ENCODE results near the gene LRRC63.
"Not testable (repeated sequence)": the region's sequence is repeated elsewhere in the genome, so short reads cannot be mapped to it uniquely, and the experiment has no call there.

The LRRC63 gene

DNA sequence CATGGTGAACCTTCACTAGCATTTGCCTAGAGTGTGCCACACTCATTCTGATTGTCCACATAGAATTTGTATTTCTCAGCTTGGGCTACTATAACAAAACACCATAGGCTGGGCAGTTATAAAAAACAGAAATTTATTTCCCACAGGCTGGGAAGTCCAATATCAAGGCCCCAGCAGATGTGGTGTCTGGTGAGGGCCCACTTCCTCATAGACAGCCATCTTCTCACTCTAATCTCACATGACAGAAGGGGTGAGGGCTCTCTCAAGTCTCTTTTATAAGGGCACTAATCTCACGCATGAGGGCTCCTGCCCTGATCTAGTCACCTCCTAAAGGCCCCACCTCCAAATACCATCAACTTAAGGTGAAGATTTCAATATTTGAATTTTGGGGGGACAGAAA lies 53.6 kb downstream of the LRRC63 start:
- DNase-seq (ENCODE audit: low spot score) = no peak

DNA sequence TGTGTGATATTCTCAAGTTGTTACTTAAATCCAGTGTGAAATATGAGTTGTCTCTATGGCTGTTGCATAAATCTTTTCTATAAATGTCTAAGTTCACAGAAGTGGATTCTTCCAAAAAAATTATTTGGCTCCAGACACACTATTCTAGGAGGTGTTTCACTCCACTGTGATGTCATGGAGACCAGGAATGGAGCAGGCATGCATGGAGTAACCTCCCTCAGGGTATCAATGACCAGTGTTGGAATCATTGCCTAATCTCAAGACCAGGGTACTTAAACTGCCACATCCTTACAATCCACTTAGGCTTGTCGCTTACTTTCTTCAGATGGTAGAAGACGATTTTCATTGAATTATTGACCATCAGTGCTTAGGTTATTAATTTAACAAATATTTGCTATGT lies 55.4 kb downstream of the LRRC63 start:
- DNase-seq (ENCODE audit: low spot score) = no peak

DNA sequence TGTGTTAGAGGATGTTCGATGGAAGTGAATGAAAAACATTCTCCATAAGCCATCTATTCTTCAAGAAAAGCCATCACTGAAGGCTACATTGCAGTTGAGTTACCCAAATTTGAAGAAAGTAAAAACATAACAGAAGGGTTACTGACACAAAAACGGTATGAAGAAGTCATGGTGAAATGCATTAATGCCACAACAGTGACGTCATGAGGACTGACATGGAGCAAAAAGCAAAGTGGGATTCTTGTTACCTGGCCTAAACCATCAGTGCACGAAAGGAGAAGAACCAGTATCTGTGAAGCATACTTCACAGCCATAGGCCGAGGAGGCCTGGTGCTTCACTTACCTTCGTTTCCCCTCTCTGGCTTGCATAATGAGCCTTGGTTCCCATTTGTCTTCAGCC lies 58.7 kb downstream of the LRRC63 start:
- no peak for DNase-seq (ENCODE audit: low spot score)

DNA sequence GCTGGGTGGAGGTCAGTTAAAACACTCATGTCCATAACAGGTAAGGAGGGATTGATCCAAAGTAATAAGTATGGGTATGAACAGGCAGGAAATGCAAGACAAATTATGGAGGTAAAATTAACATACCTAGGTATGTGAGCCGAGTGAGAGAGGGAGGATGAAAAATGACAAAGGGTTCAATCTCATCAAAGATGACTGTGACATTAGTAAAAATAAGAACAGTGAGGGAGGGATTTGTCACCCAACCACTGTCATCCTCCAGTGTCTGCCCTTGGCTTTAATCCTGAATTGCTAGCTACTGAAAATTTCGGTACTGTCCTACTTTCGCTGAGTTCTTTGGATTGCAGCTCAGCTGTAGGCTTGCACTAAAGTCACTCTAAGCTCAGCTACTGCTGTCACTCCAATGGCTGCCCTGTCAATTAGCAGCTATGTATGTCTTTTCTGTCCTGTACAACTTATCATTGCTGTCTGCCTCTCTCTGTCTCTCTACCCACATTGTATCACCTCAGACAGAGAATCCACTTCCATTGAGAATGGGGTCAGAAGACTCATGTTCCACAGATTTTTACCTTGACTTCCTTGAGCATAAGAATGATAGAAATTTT lies 62.5 kb downstream of the LRRC63 start:
- DNase-seq (ENCODE audit: low spot score) = no peak

DNA sequence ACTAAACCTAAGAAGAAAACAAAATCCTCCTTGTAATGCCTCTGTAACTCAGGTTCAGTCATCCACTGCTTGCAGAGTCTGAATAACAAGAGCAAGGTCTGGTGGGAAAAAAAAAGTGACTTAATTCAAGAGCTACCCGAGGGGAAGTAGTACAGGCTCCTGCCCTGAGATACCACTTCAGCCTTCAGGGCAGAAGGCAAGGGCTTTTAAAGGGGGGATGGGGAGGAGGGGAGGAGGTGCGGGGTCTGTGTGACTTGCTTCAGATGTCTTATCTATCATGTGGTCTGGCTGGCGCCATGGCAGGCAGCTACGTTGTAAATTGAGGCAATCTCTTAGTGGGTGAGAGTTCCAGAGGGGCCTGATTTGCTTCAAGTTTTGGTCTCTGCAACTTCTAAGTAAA lies 66.7 kb downstream of the LRRC63 start:
- no peak for DNase-seq (ENCODE audit: low spot score)

DNA sequence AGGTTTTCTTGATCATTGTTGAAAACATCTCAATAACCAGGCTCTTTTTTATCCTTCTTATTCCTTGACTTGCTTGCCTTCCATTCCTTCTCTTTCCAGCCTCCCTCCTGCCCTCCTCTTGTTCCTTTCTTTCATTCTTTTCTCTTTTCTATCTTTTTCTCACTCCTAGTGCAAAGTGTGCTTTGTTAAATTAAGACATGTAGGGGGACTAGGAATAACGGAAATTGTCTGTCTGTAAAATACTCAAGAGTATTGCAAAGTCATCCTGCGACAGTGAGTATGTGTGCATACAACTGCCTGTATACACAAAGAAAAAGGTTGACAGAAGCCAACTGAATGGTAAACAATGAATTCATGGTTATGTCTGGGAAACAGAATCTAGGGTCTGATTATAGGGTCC lies 70.1 kb downstream of the LRRC63 start:
- DNase-seq (ENCODE audit: low spot score) = no peak

DNA sequence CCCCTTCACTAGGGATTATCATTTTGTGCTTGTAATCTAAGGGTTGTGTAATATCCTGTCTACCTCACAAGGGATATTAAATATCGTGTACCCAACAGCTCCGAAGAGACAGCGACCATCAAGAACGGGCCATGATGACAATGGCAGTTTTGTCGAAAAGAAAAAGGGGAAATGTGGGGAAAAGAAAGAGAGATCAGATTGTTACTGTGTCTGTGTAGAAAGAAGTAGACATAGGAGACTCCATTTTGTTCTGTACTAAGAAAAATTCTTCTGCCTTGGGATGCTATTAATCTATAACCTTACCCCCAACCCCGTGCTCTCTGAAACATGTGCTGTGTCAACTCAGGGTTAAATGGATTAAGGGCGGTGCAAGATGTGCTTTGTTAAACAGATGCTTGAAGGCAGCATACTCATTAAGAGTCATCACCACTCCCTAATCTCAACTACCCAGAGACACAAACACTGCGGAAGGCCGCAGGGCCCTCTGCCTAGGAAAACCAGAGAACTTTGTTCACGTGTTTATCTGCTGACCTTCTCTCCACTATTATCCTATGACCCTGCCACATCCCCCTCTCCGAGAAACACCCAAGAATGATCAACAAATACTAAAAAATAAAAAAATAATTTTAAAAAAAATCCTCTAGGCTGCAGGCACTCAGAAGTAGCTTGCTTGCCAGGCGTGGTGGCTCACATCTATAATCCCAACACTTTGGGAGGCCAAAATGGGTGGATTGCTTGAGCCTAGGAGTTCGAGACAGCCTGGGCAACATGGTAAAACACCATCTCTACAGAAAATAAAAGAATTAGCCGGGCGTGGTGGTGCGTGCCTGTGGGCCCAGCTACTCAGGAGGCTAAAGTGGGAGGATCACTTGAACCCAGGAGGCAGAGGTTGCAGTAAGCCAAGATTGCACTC lies 72.4 kb downstream of the LRRC63 start:
- DNase-seq (ENCODE audit: low spot score) = not testable (repeated sequence)

DNA sequence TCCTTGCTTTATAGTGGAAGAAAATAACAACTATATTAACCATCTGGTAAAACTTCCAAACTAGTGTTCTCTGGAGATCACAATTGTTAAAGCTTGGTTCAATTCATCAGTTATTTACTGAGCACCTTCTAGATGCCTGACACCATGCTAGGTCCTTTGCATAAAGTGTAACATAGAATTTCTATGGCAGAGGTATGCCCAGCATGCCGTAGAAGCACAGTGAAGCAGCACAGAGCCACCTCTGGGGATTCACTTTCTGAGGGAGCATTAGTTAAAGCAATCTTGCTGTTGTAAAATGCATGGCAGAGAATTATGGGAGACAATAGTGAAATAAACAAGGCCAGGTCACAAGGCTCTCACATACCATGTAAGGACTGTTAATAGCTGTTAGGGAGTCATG lies 75.2 kb downstream of the LRRC63 start:
- no peak for DNase-seq (ENCODE audit: low spot score)

DNA sequence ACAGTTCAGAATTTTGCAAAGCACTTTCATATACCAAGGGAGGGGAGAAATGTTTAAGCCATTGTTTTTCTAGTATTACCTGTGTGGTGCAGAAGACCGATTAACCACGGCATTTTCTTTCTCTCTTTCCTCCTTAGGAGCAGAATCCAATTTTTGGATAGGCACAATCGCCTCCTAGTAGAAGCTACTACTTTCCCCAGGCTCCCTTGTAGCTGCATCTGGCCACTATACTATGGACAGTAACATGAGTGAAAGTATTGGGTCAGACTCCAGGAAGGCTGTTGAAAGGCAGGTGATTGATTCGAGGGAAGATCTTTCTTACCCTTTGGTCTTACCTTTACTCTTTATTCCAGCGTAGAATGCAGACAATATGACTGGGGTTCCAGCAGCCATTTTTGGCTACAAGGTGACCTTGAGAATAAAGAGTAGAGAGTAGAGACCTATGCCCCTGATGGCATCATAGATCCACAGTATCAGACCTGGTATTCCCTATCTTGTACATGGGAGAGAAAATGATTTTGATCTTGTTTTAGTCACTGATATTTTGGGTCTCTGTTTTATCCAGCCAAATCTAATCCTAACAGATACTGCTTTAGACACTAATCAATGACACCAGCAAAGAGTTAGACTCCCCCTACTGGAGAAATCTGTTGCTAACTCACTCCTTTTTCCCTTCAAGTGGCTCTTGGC lies 77.0 kb downstream of the LRRC63 start:
- DNase-seq (ENCODE audit: low spot score) = peak; percentile 47

DNA sequence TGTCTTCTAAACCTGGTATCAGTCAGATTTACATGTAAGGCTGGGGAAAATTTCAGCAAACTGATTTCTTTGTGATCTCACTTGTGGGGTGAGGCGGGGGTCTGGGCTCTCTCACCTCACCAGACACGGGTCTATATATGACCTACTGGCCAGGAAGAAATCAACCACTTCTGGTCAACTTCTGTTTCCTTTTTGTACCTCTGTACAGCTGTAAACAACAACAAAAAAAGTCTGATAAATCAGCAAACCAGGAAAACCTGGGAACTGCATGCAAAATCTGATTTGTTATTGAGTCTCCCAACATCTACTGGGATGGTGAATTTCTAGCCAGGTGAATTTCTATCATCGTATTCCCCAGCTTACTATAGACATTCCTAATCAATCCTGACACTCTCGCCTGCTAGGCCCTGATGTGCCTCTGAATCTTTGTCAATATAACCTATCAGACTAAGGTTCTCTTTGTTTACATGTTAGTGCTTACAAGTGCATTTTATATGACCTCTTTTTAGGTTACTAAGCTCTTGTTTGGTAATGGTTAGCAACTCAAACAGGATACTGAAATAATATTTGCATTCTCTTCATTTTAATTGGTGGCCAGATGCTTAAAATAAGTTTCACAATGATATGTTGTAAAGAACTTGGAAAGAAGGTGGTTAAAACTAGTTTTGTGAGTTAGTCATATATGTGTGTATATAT lies 77.7 kb downstream of the LRRC63 start:
- no peak for DNase-seq (ENCODE audit: low spot score)

DNA sequence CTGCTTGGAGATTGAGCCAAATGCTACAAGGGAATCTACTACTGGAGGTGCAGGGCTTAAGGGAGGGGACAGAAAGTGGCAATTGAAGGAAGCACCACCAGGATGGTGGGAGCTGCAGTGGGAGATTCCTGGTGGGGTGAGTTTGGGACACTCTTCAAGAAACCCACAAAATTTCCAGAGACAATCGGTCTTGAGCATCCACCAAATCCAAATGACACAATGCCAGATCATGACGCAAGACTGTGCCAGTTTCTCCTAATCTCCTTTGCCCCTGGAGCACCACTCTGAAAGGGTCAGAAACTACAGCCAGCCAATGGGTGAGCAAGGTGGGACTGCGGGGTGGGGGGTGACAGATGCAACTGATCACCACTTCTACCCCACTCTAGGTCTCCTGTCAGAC lies 78.7 kb downstream of the LRRC63 start:
- DNase-seq (ENCODE audit: low spot score) = no peak

DNA sequence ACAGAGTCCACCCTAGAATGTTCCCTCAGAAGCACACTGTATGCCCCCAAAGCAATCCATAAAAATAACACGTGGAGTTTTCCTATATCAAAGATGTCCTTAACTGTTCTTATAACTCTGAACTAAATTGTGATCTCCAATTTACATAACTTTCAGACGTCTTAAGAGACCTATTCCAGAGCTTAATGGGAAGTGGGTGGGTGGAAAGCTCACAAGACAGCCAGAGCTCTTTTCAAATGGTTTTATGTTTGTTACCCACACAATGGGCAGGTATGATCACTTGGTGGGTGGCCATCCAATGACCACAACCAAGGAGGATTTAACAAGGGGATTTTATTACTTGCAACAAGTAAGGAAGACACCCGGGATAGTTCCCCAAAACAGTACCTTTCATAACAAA lies 81.7 kb downstream of the LRRC63 start:
- DNase-seq (ENCODE audit: low spot score) = no peak

DNA sequence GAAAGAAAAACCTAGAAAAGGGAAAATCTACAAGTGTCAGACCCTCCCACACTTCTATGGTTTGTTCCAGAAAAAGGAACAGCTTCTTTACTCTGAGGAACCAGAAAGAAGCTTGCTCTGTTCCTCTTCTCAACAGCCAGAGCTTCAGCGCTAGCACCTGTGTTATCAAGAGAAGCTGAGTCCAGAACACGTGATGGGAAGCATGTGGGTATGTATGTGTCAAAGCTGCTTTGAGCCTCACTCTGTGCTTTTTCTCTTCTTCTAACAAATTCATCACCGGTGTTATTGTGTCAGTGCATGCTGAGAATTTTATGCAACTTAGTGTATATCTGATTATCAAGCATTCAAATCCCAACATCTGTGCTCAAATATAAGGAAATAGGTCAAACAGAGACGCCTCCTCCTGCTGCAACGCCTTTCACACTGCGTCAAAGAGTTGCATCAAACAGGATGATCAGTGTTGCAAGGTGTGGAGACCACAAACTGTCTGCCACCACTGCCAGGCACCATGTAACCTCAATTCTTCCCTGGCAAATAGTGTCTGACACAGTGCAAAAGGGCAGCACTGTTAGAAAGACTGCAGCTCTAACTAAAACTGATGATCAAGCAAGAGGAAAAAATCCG lies 83.9 kb downstream of the LRRC63 start:
- no peak for DNase-seq (ENCODE audit: low spot score)

DNA sequence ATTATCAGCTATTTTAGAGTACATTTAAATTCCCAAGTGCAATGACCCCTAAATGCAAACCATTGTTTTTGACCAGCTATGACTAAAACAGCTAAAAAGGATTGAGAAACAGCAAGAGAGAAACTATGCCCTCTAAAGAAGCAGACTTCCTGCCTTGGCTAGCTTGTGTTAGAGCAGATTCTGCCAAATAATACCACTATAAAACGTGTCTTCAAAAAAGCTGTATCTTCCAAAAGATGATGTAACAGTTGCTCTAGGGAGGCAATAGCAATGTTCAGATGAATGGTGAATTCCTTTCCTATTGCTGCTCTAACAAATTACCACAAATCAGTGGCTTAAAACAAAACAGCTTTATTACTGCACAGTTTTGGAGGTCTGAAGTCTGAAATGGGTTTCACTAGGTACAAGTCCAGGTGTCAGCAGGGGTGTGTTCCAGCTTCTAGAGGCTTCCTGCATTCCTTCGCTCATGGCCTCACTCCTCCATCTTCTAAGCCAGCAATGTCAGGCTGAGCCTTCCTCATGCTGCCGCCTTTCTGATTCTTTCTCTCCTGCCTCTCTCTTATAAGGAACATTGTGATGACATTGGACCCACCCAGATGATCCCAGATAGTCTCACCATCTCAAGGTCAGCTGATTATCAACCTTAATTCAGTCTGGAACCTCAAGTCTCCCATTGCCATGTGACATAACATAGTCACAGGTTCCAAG lies 84.5 kb downstream of the LRRC63 start:
- DNase-seq (ENCODE audit: low spot score) = peak; percentile 79

DNA sequence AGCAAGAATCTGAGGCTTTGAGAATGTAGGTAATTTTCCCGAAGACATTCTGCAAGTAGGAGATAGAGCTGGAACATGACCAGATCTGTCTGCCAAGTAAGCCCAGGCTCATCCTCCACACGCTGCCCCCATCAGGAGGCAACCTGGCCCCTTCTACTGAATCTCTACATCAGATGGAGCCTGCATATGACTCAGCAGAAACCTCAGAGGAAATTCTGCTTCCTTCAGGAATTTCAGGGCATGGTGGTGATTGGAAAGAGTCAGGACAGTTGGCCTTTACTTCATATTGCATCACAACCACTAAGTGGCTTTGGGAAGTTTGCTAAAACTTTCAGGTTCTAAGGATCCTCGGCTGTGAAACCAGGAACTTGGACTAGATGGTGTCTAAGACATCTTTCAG lies 85.2 kb downstream of the LRRC63 start:
- peak; percentile 75 for DNase-seq (ENCODE audit: low spot score)

DNA sequence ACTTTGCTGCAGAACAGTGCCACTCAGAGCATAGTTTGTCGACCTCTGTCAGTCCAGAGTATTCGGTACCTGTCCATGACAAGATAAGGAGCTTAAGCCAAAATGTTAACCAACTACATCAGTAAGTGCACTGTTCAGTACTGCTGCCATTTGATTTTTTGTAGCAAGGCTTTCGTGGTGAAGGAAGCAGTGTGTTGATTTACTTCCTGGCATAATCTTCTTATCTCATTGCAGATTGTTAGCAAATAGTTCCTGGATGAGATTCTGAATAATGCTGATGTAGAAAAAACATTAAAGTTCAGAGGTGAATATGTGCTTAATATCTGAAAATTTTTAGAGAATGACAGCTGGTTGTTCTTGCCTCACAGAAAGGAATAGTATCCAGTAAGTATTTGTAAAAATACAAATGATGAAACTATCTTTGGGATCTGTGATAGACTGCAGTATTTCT lies 85.7 kb downstream of the LRRC63 start:
- no peak for DNase-seq (ENCODE audit: low spot score)

DNA sequence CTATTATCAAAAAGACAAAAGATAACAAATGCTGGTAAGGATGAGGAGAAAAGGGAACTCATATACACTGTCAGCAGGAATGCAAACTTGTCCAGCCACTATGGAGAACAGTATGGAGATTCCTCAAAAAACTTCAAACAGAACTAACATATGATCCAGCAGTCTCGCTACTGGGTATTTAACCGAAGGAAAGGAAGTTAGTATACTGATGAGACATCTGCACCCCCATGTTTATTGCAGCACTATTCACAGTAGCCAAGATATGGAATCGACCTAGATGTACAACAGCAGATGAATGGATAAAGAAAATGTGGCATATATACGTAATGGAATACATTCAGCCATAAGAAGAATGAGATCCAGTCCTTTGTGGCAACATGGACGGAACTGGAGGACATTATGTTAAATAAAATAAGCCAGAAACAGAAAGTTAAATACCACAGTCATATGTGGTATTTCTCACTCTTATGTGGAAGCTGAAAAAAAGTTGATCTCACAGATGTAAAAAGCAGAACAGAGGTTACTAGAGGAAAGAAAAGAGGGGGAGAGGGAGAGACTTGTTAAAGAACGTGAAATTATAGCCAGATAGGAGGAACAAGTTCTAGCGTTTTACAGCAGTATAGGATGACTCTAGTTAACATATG lies 92.1 kb downstream of the LRRC63 start:
- no peak for DNase-seq (ENCODE audit: low spot score)

DNA sequence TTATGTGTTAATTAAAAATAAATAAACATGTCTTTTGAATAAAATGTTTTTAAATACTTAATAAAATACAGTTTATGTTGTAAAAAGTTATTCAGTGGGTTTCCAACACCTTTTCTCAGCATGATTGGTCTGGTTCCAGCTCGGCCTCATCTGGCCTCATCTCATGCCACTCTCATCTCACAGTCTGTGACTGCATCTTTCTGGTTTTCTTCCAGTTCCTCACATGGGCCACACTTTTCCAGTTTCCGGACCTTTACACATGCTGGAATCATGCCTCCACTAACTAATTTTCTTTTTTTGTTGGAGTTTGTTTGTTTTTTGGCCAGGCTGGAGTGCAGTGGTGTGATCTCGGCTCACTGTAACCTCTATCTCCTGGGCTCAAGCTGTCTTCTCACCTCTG lies 92.8 kb downstream of the LRRC63 start:
- no peak for DNase-seq (ENCODE audit: low spot score)

DNA sequence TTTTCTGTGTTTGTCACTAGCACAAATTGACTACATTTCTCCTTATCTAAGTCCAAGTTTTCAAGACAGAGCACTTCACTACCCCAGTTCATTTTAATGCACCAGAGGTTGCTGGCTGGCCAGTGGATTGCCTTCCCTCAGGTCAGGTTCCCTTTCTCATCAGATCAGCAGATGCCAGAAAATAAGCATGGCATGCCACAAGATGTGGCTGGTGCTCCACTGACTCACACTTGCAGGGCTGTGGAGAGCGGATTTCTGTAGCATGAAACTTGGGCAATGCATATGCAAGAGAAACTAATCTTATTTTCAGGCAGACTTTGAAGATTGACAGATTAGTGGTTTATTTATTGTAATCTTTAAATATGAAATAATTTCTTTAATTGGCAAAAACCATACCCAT lies 95.8 kb downstream of the LRRC63 start:
- no peak for DNase-seq (ENCODE audit: low spot score)

DNA sequence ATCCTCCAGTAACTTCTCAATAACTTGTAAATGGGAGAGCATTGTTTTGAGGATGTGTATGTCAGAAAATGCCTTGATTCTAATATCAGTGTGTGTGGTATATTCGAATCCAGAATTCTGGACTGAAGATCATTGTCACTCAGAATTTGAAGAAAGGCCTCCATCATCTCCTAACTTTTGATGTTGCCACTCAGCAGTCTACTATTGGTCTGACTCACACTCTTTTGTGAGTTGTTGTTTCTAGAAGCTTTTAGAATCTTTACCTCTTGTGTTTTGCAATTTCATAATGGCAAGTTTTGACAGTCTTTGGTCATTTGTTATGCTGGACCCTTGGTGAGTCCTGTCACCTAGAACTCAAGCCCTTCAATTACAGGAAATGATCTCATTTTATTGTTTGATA lies 98.3 kb downstream of the LRRC63 start:
- DNase-seq (ENCODE audit: low spot score) = no peak

DNA sequence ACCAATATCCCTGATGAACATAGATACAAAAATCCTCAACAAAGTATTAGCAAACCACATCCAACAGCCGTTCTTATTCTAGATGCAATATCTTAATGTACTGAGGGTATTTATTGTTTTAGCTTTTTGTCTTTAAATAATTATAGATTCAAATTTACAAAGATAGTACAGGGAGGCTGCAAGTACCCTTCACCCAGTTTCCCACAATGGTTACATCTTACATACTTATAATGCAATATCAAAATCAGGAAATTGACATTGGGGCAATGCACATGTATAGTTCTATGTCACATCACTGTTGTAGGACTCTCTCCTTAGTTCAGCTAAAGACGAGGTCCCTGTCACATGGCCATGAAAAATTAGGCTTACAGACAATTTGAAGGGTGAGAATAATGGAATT lies 99.5 kb downstream of the LRRC63 start:
- no peak for DNase-seq (ENCODE audit: low spot score)
